Iris pigment epithelial cell (primary cell): Measurements from ENCODE around the gene RBKS.
A peak's percentile ranks its signal among the peaks of the same experiment; 100 is the strongest.
"Not testable (repeated sequence)": the region's sequence is repeated elsewhere in the genome, so short reads cannot be mapped to it uniquely, and the experiment has no call there.

Experiments
- DNase-seq: peaks from one replicate; pipeline ENCODE4 v3.0.0-alpha.2; 2011; ENCODE audit warnings: low read depth

The RBKS gene

DNA sequence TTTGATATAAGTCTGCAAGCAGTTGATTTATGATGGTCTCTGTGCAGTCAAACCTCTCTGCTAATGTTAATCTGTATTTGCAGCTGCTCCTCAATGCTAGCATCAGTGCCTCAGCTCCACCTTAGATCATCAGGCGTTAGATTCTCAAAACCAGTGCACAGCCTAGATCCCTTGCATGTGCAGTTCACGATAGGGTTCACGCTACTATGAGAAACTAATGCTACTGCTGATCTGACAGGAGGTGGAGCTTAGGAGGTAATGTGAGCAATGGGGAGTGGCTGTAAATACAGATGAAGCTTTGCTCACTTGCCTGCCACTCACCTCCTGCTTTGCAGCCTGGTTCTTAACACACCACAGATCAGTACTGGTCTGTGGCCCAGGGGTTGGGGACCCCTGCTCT lies 18.4 kb downstream of the RBKS start:
- DNase-seq: no peak

DNA sequence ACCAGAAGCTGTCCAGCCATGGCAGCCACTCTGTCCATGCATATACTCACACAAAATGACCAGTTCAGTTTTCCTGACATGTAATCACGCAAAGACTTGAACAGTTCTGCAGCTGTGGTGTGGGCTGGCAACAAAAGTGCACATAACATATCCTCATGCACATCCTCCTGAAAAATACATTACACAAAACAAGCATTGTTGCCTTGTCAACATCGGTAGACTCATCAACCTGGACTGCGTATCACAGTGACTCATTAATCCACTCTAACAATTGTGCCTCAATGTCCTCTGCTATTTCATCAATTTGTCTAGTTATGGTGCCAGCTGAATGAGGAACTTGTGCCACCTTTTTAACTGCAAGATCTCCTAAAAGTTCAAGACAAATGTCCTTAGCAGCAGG lies 19.5 kb downstream of the RBKS start:
- DNase-seq: no peak

DNA sequence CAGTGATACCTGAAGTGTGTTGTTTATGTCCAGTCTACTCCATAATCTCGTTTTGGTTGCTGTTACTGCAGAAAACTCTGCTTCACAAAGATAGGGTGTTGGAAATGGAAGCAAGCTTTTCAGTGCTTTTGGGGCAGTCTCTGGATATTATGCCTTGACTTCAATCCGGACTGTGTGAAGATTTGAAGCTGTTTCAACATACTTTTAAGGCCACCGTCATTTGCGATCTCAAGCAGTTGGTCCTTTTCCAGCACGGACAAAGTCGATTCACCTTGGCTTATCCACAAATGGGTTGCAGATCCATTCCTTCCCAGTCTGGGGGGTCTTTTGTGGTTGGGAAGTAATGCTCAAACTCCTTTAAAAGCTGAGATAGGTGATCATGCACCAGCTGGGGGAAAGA lies 20.4 kb downstream of the RBKS start:
- no peak for DNase-seq

DNA sequence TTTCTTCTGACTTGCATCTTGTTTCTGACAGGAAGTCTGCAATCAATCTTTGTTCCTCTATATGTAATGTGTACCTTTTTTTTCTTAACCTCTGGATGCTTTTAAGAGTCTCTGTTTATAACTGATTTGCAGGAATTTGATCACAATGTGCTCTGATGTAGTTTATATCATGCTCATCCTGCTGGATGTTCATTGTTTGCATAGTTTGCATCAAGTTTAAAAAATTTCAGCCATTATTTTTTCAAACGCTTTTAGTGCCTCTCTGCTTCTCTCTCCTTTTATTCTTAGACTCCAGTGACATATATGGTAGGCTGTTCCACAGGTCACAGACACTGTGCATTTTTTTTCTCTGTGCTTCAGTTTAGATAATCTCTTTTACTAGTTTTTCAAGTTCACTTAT lies 23.9 kb downstream of the RBKS start:
- no peak for DNase-seq

DNA sequence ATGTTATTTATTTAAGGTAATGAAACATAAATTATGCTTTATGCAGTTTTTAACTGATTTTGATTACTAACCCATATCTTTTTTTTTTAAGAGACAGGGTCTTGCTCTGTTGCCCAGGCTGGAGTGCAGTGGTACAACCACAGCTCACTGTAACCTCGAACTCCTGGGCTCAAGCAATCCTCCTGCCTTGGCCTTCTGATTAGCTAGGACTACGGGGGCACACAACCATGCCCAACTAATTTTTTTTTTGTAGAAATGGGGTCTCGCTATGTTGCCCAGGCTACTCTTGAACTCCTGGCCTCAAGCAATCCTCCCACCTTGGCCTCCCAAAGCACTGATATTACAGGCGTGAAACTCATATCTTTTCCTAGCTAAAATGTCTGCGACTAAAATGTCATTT lies 26.2 kb downstream of the RBKS start:
- not testable (repeated sequence) for DNase-seq

DNA sequence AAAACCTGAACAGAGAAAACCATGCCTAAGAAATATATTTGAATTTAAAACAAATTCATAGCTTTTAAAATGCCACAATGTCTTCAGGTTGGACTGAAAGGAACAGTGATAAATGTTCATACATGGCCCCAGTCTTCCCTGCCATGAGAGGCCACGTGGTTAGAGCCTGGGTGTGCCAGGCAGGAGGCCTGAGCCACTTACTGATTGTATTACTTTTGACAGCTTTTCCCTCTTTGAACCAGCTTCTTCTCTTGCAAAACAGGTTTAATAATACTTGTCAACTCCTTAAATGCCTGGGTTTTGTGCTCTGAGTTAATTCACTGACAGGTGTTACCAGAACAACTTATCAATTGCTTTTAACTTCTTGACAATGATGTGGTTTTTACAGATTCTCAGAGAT lies 27.0 kb downstream of the RBKS start:
- no peak for DNase-seq

DNA sequence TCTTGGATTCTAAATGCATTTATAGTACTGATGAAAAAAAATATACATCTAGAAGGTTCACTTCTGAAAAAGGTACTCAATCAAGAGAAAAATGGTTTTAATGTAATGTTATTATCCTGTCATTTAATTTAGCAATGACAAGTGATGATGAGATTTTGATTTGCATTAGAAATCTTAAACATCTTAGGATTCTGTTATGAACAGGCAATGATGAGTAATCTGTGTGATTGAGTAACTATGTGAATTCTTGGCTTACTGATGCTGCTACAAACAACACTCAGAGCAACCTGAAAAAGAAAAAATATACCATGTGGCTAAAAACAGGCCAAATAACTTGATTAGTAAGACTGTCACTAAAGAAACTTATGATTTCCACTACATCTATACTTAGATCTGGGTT lies 30.1 kb downstream of the RBKS start:
- peak; percentile 93 for DNase-seq

DNA sequence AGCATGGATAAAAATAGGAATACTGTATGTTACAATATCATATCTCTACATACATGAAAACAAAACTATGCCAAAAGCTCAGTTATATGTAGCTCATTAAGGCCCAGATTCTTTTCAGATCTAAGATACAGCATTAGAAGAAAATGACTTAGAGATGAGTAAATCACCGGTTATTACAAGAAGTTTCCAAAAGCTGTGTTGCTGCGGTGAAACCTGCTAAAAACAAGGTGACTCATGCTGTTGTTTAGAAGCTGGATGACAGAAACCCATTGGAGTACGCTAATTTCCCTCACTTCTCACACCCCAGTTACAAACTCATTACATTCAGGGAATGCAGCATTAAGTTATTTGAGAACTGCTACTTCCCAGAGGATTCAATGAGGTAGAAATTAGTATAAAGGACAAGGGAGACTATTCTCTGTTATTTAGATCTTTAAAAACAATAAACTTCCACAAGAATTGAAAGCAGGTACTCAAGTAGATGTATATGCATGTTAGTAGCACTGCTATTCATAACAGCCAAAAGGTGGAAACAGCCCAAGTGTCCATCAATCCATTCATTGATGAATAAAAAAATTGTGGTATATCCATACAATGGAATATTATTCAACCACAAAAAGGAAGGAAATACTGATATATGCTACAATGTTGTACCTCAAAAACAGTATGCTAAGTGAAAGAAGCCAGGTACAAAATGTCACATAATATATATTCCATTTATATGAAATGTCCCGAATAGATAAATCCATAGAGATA lies 32.6 kb downstream of the RBKS start:
- DNase-seq: peak; percentile 91

DNA sequence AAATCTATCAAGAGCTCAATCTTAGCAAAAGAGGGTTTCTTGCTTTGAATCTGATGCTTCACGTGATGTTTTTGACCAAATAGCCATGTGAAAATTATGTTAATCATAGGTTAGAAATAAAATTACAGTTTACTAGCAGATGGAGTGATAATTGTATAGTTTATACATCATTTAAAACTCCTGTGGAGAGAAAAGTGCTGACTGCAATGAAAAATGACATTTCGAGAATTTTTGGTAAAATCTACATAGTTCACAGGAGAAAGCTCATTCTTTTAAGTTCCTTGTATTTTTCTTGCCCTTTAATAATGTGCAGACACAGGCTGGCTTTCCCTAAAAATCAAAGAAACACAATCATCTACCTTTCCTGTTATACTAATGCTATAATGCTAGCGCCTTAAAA lies 33.2 kb downstream of the RBKS start:
- DNase-seq: no peak

DNA sequence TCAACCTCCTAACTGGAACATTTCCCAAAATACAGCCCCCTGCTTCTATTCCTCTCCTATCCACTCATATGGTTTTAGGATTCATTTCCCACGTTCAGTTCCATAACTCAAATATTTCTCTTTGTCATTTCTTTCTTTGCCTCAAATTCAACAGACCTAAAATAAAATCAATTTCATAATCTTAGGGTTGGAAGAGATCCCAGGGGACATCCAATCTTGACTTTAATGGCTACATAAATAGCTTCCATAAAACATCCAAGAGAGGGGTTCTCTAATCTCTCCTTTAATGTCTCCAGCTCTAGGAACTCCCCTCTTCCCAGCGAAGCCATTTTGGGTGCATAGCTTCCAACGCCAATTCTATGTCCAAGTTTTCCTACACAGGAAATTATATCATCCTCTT lies 33.8 kb downstream of the RBKS start:
- DNase-seq: no peak

DNA sequence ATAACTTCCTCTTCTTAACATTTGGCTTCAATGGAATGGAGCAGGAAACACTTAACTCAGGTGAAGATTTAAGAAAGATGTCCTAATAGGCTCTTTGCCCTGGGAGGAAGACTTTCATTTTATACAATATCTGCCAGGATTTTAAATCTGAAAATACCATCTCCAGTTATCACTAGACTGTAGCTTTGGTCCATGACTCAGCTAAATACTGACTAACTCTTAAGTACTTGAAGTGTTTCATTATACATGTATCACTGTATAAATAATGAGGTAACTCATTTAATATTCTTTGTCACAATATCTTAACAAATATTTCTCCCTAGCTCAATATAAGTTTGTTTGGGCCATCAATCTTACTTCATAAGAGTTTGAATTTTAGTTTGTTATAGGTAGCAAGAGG lies 34.7 kb downstream of the RBKS start:
- peak; percentile 88 for DNase-seq

DNA sequence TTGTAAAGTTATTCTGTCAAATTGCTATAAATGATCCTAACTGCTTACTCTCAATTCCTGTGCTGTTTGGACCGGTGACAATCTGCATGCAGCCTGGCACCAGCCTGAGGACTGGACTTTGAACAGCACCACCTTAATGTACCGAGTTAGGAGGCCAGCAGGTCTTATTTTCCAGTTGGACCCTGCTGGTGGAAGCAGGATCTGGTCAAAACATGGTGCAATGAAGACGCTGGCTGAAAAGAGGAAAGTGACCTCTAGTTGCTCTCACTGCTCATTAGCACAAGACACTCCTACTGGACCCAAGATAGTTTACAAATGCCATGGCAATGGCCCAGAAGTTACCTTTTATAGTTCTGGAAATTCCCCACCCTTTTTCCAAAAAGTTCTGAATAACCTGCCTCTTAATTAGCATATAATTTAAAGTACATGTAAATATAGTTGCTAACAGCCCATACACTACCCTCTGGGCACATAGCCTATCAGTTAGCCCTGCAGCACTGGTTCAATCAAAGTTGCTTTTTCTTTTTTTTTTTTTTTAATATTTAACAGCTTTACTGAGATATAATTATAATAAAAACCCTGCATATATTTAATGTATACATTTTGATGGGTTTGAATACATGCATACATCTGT lies 35.8 kb downstream of the RBKS start:
- DNase-seq: no peak

DNA sequence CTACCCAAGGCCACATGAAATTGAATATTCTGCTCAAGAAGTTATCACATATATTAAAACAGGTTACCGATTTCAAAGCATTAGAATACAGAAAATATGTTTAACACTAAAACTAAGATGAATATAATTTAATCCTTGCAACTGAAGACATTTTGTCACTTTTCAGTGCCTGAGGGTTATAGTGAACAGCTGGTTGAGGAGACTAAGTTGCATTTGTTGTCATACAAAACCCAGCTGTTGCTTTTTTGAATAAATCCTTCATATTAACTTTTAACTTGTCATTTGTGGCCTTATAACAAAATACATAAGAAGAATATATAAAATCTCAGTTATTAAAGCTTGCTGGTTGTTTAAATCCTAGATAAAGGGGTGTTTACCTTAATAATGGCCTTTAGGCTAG lies 37.5 kb downstream of the RBKS start:
- no peak for DNase-seq

DNA sequence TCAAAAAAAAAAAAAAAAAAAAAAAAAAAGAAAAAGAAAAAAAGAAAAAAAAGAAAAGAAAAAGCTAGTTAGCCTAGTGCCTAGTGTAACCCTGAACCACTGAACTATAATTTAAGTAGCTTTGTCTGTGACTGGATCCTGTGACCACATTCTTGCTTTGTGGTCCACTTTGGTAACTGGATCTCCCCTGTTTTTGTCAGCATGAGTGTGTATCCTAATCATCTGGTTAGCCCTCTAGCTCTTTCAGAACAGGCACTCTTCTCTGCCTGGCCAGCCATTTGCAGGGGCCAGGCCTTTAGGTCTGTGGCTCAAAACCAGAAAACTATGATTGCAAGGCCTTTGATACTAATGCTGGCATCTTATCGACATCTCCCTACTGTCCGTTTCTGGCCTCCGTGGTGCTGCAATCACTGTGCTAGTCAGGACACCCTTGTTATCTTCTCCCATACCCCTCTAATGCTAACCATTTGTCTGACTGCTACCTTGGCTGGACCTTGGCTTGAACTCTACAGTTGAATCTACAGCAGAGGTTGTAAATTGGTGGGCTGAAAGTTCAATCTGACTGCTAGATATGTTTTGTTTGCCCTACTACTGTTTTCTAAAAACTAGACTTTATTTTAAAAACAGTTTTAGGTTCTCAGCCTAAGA lies 40.5 kb downstream of the RBKS start:
- no peak for DNase-seq

DNA sequence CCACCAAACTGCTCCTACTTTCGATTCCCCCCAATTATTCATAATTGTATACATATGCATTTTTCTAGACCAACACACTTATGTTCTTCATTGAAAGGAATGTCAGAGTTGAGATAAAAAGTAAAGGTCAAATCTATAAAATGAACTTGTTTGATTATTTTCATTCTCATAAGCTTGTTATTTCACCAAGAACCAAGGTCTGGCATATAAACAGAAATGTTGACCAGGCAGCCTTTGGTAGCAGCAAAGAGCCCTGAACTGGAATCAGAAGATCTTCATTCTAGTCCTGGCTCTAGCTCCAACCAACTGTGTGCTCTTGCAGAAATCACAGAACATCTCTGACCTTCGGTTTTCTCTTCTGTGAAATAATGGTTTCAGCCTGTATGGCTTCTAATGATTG lies 42.9 kb downstream of the RBKS start:
- no peak for DNase-seq

DNA sequence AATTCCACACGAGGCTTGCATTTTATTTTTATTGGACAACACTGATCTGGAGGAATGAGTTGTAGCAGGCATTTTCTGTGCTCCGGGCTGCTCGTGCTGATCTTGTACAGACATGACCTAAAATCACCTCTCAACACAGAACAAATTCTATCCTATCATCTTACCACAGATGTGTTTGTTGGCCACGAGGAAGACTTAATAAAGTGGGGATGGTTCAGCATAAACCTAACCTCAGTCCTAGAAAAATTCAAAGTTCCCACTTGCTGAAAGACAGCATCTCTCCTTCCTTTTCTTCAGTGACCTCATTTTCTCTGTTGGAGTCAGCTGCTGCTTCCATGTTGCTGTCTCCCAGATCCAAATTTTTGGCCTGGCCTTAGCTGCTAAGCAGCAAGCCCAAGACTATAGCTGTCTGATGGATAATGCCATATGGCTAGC lies 45.3 kb downstream of the RBKS start:
- peak; percentile 38 for DNase-seq

DNA sequence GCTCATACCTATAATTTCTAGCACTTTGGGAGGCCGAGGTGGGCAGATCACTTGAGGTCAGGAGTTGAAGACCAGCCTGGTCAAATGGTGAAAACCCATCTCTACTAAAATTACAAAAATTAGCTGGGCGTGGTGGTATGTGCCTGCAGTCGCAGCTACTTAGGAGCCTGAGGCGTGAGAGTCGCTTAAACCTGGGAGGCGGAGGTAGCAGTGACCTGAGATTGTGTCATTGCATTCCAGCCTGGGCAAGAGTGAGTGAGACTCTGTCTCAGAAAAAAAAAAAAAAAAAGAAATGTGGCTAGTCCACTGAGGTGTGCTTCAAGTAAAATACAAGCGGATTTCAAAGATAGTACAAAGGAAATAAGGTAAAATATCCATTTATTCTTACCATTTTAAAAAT lies 46.2 kb downstream of the RBKS start:
- DNase-seq: no peak

DNA sequence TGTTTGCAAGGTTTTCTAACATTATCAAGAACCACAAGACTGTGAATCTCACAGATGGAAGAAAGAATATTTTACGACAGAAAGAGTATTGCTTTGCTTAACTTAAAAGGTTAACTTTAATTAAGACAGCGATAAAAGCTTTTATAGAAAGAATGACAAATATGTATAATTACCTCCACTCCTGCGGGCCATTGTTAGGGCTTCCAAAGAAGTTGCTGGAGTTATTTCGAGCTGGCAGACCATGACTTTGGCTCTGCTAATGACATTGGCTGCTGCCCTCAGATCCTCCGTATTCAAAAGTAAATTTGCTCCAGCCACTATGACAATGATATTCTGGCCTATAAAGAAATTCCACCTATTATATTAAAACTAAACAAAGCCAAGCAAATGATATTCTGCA lies 47.3 kb downstream of the RBKS start:
- no peak for DNase-seq

DNA sequence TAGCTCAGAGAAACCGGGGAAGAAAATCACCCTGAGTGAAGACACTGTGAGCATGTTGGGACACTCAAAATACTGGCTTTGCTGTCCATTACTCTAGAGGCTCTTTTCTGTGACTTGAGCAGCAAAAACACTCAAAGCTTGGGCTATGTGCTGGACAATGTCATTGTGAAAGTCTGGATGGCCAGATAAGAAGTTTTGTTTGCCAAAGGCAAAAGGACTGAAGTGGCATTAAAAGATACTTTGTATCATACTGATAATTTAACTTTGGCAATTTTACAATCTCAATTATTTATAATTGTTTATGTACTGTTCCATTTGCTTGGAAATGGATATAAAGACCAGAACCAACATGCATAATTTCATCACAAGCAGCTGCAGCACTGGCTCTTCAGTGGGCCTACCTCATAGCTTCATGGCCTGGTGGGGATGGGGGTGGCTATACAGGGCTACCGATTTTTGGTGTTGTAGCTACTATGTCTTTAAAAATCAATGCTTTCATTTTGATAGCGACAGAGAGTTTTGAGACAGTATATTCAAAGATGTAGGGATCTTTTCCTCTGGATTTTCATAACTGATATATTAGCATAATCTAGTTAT lies 51.1 kb downstream of the RBKS start:
- DNase-seq: no peak

DNA sequence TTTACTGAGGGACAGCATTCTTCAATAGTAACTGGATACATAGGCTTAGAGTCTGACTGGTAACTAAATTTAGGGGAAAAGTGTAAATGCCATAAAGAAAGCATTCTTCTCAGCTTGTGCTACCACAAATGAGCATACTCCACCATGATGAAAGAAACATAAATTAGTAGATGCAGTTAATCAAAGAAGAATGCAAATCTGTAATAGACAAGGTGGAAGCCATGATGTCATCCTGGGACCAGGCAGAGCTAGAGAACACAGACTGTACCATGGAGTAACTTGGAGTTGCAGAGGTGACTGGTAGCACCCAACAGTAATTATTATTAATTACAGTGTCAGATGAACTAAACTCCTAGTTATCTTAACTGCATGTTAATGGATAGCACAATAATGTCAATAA lies 51.7 kb downstream of the RBKS start:
- DNase-seq: no peak

DNA sequence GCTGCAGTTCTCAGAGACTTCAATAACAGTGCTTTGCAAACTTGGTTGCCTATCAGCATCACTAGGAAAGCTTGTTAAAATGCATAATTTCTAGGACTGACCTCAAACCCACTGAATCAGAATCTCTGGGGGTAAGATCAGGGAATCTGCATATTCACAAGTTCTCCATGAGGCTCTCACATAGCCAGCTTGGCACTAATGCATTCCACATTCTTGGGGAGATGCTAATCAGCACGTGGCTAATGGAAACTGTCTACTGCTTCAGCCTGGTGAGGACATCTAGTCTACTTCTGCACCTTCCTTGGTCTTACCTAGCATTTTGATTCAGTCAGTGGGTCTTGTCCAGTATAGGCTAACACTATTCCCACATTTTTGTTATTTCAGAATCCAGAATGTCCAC lies 56.3 kb downstream of the RBKS start:
- DNase-seq: peak; percentile 67

DNA sequence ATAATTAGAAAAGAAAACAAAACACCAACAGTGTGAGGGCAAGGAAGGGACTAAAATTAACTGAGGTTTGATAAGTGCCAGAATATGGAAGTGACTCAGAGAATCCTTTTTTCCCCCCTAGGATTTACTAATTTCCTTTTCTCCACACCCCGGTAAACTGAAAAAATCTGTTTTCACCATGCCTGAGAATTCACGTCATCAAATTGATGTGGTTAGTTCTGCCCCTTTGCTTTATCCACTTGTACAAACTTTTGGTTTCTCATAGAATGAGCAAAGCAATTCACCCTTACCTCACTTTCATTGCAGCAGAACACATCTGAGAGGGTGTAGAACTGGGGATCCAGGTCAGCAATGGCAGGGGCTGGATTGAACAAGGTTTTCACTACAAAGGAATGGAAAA lies 57.8 kb downstream of the RBKS start:
- DNase-seq: peak; percentile 93
